Coronary artery (tissue), 2 donors: ENCODE measurements around the gene ALOX5AP.

ENCODE experiments used
- DNase-seq: peaks from one replicate; pipeline ENCODE4 v3.0.0-alpha.2; 2017; ENCODE audit warnings: low spot score
- H3K27ac ChIP-seq, 2 donors: fragments of 200-600 bp; sonication (generic); one replicate each; pipeline ENCODE4 v1.5.1; 2016 to 2019
- H3K4me3 ChIP-seq: fragments of 200-600 bp; sonication (generic); 2 replicates; pipeline ENCODE4 v1.5.1; 2016; ENCODE audit warnings: mild to moderate bottlenecking, moderate library complexity
- CTCF ChIP-seq: fragments of 200-600 bp; sonication (generic); IDR thresholded peaks from one replicate; pipeline ENCODE4 v1.5.1; 2019; ENCODE audit warnings: antibody characterized with exemption

The ALOX5AP gene

GRCh38 chr13:30762643-30763042, 27.3 kb downstream of the ALOX5AP start:
- Histone ChIP-seq H3K4me3 (no peak overlapping the region), H3K27ac (no peak overlapping the region)
- DNase-seq = no peak
- TF ChIP-seq CTCF = no peak

- Histone ChIP-seq H3K27ac (no peak overlapping the region), H3K4me3 (no peak overlapping the region)
- TF ChIP-seq CTCF = no peak
- no peak for DNase-seq
Measured at GRCh38 chr13:30763786-30764413, 28.6 kb downstream of the ALOX5AP start.

DNA sequence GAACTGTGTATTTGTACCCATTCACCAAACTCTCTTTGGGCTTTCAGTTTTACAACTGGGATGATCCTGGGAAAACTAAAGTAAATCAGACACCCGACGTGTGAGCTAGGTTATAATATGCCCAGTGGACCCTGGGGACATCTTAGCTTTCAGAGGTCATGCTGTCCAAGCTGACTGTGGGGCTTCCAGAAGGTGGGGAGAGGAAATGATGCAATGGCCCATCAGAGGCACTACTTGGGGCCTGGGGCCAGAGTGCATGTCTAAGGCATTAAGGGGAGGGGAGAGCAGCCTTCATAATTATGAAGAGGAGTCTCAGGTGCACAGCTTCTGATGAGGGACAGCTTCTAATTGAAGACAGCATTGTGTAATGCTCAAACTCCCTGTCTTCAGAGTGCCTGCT, 30.9 kb downstream of the ALOX5AP start:
- TF ChIP-seq CTCF = no peak
- no peak for DNase-seq
- no peak overlapping the region for H3K4me3 ChIP-seq
- H3K27ac ChIP-seq = no peak overlapping the region

DNA sequence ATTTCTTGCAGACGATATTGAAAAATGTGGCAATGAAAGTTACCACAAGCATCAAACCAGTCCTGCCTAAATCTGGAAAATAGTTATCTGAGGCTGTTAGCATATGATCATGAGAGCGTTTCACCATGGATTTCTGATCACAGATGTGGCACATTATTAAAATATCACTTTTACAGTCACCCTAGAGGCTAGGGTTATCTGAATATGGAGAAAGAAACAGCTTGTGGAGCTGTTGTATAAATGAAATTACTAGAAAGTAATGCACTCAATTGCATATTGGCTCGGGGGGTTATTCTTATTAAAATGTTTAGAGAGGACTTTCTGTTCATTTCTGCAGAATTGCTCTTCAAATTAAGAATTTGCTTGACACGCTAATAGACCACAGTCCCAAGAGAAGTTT, 35.6 kb downstream of the ALOX5AP start:
- TF ChIP-seq CTCF = no peak
- Histone ChIP-seq H3K27ac (no peak overlapping the region), H3K4me3 (no peak overlapping the region)
- no peak for DNase-seq

GRCh38 chr13:30773561-30773960, 38.2 kb downstream of the ALOX5AP start:
- Histone ChIP-seq H3K27ac (no peak overlapping the region), H3K4me3 (no peak overlapping the region)
- TF ChIP-seq CTCF = no peak
- no peak for DNase-seq

DNA sequence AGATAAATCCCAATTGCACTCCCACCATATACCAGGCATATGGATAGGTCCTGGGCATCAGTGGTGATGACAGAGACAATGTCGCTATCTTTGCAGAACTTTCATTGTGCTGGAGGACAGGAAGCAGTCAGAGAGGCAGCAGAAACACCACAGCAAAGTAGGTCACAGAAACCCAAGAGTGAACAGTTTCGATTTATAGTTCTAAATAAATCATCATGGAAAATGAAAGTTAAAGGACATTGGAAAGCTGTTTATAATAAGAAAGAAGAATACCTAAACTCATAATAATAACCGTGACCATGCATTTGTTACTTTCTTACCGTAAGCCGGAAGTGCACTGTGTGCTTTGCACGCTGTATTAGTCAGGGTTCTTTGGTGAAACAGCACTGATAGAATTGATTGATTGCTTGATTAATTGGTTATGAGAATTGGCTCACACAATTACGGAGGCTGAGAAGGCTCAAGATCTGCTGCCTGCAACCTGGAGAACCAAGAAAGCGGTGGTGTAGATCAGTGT, 38.9 kb downstream of the ALOX5AP start:
- no peak for TF ChIP-seq CTCF
- no peak overlapping the region for H3K27ac ChIP-seq
- no peak overlapping the region for H3K4me3 ChIP-seq
- DNase-seq = no peak

DNA sequence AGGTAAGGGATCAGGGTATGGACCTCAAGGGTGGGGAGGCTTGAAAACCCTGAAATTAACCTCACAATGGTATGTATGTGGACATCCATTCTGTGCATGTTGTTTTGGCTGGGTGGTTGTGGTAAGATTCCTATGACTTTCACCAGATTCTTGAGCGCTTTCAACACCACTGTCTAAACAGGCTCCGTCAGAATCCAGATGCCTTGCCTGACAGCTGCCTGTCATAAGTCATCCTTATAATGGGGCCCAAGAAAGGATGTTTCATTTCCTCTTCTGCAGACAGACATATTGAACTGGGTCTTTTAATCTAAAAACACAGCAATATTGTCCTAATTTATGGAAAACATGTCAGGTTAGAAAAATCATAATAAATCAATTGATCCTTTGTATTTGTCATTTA, 41.3 kb downstream of the ALOX5AP start:
- no peak overlapping the region for H3K27ac ChIP-seq
- no peak for TF ChIP-seq CTCF

More for the DNA sequence above, 41.3 kb downstream of the ALOX5AP start:
- no peak for DNase-seq
- no peak overlapping the region for H3K4me3 ChIP-seq
